Stimulated activated CD8-positive, alpha-beta memory T cell treated with anti-CD3 and anti-CD28 coated beads, Interleukin-7, amount 100 ng/mL, for 48 hours (primary cell): Measurements from ENCODE around the gene CMTM4.
"Not testable (repeated sequence)": the region's sequence is repeated elsewhere in the genome, so short reads cannot be mapped to it uniquely, and the experiment has no call there.

ENCODE experiments used
- DNase-seq, 2 donors: peaks; one replicate each; pipeline ENCODE4 v3.0.0-alpha.2; 2020; ENCODE audit warnings: low read depth in 1 of 2; ENCODE audit errors: extremely low read depth in 1 of 2

The CMTM4 gene

DNA sequence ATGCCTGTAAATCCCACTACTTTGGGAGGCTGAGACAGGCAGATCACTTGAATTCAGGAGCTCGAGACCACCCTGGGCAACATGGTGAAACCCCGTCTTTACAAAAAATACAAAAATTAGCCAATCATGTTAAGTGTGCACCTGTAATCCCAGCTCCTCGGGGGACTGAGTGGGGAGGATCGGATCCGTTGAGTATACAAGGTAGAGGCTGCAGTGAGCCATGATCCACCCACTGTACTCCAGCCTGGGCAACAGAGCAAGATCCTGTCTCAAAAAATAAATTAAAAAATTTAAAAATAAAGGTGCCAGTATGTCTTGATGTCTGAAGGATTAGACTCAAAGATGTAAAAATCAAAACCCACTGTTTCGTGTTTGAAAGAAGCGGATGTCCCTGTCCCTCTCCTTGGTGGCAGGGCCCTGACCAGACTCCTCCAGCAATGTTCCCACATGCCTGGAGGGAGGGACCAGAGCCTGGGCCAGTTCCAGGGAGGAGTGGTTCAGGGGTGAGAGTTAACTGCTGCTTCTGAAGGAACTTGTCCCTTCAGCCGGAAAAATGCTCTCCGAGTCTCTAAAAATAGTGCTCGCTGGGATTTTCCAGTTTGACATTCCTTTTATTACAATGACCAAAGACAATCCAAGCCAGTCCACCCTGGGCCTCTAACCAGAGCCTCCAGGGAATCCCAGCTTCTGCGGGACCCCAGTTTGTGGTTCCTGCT, 9.4 kb upstream of the CMTM4 start:
- DNase-seq, result no peak

DNA sequence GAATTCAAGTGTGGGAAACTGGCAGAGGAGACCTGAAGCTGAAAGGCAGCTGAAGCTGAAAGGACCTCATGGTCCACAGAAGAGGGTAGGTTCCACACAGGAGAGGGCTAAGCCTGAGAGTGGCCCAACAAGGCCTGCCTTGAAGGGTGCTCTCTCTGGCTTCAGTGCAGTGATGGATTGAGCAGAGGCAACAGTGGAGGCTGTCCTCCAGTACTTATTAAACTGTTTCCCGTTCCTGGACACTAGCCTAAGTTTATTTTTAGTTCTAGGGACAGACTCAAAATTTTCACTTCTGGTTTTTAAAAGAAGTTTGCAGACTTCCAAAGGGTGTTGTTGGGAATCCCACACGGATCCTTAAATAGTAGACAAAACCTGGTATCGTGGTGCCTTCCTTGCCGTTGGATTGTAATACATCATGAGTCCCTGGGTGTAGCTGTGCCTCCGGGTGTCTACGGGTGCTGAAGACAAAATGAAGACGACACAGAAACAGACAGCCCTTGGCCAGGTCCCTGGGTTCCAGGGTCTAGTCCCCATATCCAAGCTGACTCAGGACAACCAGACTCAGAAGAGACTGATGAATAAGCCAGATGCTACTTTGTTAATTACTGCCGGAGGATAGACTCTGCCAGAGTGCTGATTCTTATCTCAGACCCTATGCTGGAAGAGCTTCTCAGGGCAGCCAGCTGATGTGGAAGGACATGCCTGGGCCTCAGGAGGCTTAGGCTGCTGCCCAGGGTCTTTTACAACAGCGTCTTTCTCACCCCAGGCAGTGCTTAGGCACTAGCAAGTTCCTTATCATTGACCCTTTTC, 7.1 kb upstream of the CMTM4 start:
- no peak for DNase-seq

GRCh38 chr16:66701516-66701915, 5.0 kb upstream of the CMTM4 start:
- DNase-seq, result no peak

GRCh38 chr16:66701026-66701425, 4.5 kb upstream of the CMTM4 start:
- DNase-seq, result no peak

DNA sequence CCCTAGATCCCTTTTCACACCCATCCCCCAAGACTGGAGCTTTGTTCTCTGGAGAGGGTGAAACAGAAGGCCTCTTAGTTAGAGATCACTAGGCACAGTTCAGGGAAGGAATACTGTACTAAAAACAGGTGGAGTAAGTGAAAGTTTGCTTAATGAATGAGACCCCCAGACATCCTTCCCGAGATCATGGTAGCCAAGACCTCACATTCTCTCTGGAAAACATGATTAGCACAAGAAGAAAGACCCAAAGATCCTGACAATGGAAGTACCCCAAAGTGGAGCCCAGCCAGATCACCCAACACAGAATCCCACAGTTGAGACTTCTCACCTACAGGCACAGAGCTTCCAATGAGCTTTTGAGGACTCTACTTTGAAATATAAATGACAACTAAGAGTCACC, 3.4 kb upstream of the CMTM4 start:
- DNase-seq, result no peak

DNA sequence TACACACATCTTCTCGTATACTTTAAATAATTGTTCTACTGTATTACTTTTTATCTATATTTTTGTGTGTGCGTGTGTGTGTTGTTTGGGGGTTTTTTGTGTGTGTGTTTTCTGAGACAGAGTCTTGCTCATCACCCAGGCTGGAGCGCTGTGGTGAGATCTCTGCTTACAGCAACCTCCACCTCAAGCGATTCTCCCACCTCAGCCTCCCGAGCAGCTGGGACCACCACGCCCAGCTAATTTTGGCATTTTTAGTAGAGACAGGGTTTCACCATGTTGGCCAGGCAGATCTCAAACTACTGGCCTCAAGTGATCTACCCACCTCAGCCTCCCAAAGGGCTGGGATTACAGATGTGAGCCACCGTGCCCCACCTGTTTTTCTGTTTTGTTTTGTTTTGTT, 1.5 kb upstream of the CMTM4 start:
- DNase-seq, result no peak

GRCh38 chr16:66695935-66696668, 441 bp downstream of the CMTM4 start:
- DNase-seq, result no peak

DNA sequence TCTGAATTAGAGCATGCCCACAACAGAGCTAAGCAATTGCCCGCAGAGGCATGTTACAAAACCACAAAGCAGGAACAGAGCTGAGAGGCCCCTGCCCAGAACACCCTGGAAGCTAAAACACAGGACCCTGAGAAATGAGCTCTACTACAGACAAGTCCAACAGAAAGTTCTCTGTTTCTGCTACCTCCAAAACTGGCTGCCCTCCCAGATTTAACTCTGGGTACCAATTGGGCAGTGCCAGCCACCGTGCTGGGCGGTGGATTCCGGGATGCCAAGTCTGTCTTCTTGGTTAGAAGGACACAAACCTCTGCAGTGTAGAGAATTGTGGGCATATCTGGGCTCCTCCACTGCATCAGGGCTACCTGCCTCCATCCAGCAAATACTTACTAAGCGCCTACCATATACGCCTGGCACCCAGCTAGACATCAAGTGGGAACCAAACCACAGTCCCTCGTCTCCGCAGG, 1.0 kb downstream of the CMTM4 start:
- no peak for DNase-seq

DNA sequence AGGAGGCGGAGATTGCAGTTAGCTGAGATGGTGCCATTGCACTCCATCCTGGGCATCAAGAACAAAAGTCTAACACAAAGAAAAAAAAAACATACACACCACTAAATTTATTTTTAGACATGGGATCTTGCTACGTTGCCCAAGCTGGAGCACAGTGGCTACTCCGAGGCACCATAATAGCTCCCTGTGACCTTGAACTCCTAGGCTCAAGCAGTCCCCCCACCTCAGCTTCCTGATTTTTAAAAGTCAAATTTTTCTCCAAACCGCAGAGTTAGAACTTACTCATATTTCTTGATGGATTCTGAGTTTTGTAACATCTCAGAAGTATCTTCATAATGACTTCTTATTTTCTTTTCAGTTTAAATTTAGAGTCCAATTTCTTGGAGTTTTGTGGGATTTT, 3.4 kb downstream of the CMTM4 start:
- no peak for DNase-seq

- no peak for DNase-seq
Observed at GRCh38 chr16:66692341-66692740, 4.2 kb downstream of the CMTM4 start.

- DNase-seq, result no peak
Observed at GRCh38 chr16:66691234-66691633, 5.3 kb downstream of the CMTM4 start.

DNA sequence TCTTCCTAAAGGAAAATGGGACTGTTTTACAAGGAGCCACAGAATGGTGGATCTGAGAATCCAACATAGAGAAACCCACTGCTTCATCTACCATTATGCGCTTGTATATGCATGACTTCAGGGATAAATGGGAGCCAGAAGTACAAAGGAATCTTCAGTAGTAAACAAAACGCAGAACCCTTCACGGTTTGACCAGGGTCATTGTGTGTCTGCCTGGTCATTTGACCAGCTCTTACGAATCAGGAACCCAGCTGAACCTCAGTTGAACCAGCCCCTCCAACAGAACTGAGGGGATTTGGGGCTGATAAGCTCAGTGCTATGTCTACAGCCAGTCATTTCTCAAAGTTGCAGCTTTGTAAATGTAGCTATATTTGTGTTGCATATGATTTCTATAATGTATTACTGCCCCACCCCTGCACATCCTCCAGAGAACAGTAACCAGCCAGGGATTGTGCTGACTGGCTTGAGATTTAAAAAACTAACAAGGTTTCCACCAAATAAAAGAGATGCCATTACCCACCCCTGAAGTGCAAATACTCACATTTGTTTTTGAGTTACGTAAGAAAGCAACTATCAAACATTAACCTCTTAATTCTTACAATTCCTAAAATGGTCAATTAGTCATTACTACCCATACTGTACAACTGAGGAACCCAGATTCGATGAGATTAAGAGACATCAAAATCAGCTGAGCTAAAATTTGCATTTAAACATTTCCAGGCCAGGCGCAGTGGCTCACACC, 6.3 kb downstream of the CMTM4 start:
- DNase-seq, result no peak

DNA sequence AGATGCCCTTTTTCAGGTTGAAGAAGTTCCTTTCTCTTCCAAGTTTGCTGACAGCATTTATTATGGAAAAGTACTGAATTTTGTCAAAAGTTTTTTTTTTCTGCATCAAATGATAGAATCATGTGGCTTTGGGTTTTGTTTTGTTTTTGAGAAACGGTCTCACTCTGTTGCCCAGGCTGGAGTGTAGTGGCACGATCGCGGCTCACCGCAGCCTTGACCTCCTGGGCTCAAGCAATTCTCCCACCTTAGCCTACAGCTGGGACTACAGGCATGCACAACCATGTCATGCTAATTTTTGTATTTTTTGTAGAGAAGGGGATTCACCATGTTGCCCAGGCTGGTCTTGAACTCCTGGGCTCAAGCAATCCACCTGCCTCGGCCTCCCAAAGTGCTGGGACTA, 7.3 kb downstream of the CMTM4 start:
- no peak for DNase-seq

GRCh38 chr16:66687906-66688625, 8.5 kb downstream of the CMTM4 start:
- DNase-seq, result no peak

DNA sequence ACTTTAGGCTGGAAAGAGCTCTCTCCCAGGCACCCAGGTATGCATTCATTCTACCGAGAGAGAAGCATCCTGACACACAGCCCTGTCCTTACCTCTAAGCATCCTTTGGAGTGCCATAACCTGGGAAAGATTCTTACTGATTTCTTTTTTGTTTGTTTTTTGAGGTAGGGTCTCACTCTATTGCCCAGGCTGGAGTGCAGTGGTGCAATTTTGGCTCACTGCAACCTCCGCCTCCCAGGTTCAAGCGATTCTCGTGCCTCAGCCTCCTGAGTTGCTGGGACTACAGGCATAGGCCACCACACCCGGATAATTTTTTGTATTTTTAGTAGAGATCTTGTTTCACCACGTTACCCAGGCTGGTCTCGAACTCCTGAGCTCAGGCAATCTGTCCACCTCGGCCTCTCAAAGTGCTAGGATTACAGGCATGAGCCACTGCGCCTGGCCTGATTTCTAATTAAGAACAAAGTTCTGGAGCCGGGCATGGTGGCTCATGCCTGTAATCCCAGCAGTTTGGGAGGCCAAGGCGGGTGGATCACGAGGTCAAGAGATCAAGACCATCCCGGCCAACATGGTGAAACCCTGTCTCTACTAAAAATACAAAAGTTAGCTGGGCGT, 10.9 kb downstream of the CMTM4 start:
- DNase-seq, result not testable (repeated sequence)

DNA sequence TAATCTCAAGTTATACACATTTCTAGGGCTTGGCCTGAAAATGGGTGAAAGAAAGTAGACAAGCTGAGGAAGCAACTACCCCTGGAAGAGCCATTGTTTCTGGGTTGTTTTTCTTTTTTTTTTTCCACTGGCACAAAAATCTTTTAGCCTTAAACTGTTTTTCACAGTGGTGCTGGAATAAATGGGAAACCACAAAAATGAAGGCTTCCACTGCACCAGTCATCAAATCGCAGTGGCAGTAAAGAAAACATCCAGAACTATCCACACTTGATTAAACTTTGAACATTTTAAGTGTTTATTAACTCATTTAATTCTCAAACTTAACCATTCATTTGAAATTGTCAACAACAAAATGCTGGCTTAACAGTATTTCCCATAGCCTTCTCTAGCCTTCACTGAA, 14.3 kb downstream of the CMTM4 start:
- no peak for DNase-seq

GRCh38 chr16:66681676-66682075, 14.9 kb downstream of the CMTM4 start:
- DNase-seq, result no peak

- DNase-seq, result no peak
Observed at GRCh38 chr16:66678337-66678736, 18.2 kb downstream of the CMTM4 start.

DNA sequence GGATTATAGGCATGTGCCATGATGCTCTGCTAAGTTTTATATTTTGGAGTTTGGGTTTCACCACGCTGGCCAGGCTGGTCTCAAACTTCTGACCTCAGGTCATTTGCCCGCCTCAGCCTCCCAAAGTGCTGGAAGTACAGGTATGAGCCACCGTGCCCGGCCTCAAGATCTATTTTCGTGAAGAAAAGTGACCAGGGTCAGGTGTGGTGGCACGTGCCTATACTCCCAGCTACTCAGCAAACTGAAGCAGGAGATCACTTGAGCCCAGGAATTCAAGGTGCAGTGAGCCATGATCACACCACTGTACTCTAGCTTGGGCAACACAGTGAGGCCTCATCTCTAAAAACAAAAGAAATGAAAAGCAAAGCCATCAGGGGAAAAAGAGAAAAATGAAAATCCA, 18.7 kb downstream of the CMTM4 start:
- no peak for DNase-seq

DNA sequence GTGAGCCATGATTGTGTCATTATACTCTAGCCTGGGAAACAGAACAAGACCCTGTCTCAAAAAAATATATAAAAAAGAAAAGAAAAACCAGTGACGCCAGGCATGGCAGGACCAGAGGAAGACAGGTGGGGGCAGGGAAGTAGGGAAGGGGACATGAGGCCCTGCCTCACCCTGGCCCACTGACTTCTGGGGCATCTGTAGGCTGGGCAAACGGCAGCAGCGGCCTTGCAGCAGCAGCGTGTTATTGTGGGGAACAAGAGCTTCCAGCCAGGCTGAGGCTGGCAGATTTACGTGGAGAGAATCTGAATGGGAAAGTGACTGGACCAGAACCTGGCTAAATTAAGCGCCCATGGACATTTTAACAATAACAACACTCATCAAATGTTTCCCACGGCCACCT, 19.4 kb downstream of the CMTM4 start:
- DNase-seq, result no peak
